Thoracic aorta (tissue), 2 donors: ENCODE results near the gene XPR1. TPM values are rescaled to one million over a fixed set of nuclear protein-coding genes. Genes with fewer than 3 reads are reported as not detected.
"Not testable (repeated sequence)": the region's sequence is repeated elsewhere in the genome, so short reads cannot be mapped to it uniquely, and the experiment has no call there.

Source experiments
- ATAC-seq: fragments of 150-250 bp; one replicate; pipeline ENCODE4 v1.8.0; 2017; ENCODE audit warnings: low read depth; ENCODE audit not compliant: insufficient number of reproducible peaks, low FRiP score
- DNase-seq: peaks from one replicate; pipeline ENCODE4 v3.0.0-alpha.2; 2020; ENCODE audit warnings: low spot score
- H3K27ac ChIP-seq, 2 donors: fragments of 200-600 bp; sonication (generic); 1 replicate in 1 of 2; 2 replicates in 1 of 2; pipeline ENCODE4 v1.5.1; 2016; ENCODE audit warnings: mild to moderate bottlenecking in 2 of 2, moderate library complexity in 2 of 2
- H3K27me3 ChIP-seq: fragments of 200-600 bp; sonication (generic); replicated peaks from 2 replicates; pipeline ENCODE4 v1.6.0; 2016; ENCODE audit warnings: mild to moderate bottlenecking; ENCODE audit not compliant: insufficient read depth
- H3K36me3 ChIP-seq: fragments of 200-600 bp; sonication (generic); one replicate; pipeline ENCODE4 v1.5.1; 2016
- H3K4me1 ChIP-seq, 2 donors: fragments of 200-600 bp; sonication (generic); 1 replicate in 1 of 2; 2 replicates in 1 of 2; pipeline versions ENCODE4 v1.5.1 to v1.6.0; 2016; ENCODE audit warnings: low read depth in 2 of 2, mild to moderate bottlenecking in 1 of 2; ENCODE audit not compliant: control insufficient read depth in 1 of 2
- H3K4me3 ChIP-seq: fragments of 200-600 bp; sonication (generic); 2 replicates; pipeline ENCODE4 v1.5.1; 2016; ENCODE audit warnings: mild to moderate bottlenecking
- H3K9me3 ChIP-seq: fragments of 200-600 bp; sonication (generic); 2 replicates; pipeline ENCODE4 v1.5.1; 2016
- total RNA-seq, 2 donors: library from RNA; depleted of rRNA; stranded (reverse); fragments of >200 nt; gene quantifications; one replicate each; pipeline versions ENCODE4 v1.1.0 to v1.2.3, GENCODE V29; 2016
- TF ChIP-seq, protein P1 (sequence below): fragments of 200-600 bp; sonication (generic); IDR thresholded peaks from one replicate; pipeline ENCODE4 v1.5.1; 2019; ENCODE audit warnings: antibody characterized with exemption

XPR1 gene
- total RNA-seq, 2 donors from 2014 or later: 29.1 to 42.8 TPM

DNA sequence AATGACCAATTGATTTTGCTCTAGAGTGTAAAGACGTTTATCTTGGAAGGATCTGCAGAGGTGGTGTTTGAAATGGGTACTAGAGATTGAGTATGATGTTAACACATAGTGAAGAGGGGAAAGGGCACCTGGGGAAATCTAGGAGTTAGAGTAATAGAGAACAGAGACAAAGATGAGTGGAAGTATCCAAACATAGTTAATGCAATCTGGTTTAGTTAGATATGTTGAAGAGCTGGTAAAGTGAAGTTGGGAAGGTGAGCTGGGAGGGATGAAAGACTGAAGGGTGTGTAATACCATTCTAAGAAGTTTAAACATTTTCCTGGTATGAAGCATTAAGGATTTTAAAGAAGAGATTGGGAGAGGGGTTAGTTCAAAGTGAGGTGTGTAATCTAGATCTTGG, 11.0 kb downstream of the XPR1 start:
- no peak overlapping the region for H3K27ac ChIP-seq
- TF ChIP-seq, protein P1, sequence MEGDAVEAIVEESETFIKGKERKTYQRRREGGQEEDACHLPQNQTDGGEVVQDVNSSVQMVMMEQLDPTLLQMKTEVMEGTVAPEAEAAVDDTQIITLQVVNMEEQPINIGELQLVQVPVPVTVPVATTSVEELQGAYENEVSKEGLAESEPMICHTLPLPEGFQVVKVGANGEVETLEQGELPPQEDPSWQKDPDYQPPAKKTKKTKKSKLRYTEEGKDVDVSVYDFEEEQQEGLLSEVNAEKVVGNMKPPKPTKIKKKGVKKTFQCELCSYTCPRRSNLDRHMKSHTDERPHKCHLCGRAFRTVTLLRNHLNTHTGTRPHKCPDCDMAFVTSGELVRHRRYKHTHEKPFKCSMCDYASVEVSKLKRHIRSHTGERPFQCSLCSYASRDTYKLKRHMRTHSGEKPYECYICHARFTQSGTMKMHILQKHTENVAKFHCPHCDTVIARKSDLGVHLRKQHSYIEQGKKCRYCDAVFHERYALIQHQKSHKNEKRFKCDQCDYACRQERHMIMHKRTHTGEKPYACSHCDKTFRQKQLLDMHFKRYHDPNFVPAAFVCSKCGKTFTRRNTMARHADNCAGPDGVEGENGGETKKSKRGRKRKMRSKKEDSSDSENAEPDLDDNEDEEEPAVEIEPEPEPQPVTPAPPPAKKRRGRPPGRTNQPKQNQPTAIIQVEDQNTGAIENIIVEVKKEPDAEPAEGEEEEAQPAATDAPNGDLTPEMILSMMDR: no peak
- H3K27me3 ChIP-seq: no peaks in the 10 kb centered on the region
- ATAC-seq: no peak
- H3K4me1 ChIP-seq: peaks cover 3 to 9% of the 10 kb centered on the region in 2 donors
- no peak overlapping the region for H3K4me3 ChIP-seq
- DNase-seq: no peak
- no peaks in the 10 kb centered on the region for H3K36me3 ChIP-seq
- no peaks in the 10 kb centered on the region for H3K9me3 ChIP-seq

DNA sequence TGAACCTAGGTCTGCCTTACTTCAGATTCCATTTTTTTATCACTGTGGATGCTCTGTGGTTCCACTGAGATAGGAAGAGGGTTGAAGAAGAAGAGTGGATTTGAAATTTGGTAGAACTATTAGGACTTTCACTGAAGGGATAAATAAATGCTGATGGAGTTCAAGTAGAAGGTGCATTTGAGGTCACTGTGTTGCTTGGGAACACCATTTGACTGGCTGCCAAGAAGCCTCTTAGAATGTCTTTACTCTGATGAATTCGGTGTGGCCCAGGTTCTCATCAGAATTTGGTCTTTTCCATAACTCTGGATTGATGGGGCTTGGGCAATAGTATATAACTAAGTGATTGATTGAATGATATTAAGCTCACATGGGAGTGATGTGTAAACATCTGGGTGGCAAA, 11.9 kb downstream of the XPR1 start:
- DNase-seq: no peak
- no peak for ATAC-seq
- no peak overlapping the region for H3K4me3 ChIP-seq
- TF ChIP-seq, protein P1: no peak
- peaks cover 3 to 9% of the 10 kb centered on the region in 2 donors for H3K4me1 ChIP-seq
- no peaks in the 10 kb centered on the region for H3K36me3 ChIP-seq
- H3K9me3 ChIP-seq: no peaks in the 10 kb centered on the region
- no peak overlapping the region for H3K27ac ChIP-seq
- no peaks in the 10 kb centered on the region for H3K27me3 ChIP-seq

DNA sequence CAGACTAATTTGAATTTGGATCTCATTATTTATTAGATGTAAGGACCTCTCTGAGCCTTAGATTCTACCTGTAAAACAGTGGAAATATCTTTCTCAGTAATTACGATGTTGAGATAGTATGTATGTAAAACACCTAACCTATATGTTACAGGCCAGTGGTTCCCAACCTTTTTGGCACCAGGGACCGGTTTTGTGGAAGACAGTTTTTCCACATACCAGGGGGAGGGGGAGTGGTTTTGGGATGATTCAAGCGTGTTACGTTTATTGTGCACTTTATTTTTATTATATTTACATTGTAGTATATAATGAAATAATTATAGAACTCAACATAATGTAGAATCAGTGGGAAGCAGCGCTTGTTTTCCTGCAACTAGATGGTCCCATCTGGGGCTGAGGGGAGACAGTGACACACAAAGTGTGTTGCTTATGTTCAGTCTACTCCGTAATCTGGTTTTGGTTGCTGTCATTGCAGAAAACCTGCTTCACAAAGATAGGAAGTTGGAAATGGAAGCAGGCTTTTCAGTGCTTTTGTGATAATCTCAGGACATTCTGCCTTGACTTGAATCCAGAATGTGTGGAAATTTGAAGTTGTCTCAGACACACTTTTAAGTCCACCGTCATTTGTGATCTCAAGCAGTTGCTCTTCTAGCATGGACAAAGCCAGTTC, 12.8 kb downstream of the XPR1 start:
- Histone ChIP-seq H3K4me1 (peaks cover 3 to 9% of the 10 kb centered on the region in 2 donors), H3K36me3 (no peaks in the 10 kb centered on the region), H3K4me3 (no peak overlapping the region), H3K27ac (no peak overlapping the region), H3K9me3 (no peaks in the 10 kb centered on the region), H3K27me3 (no peaks in the 10 kb centered on the region)
- ATAC-seq (no peak), DNase-seq (no peak)
- TF ChIP-seq, protein P1: no peak

DNA sequence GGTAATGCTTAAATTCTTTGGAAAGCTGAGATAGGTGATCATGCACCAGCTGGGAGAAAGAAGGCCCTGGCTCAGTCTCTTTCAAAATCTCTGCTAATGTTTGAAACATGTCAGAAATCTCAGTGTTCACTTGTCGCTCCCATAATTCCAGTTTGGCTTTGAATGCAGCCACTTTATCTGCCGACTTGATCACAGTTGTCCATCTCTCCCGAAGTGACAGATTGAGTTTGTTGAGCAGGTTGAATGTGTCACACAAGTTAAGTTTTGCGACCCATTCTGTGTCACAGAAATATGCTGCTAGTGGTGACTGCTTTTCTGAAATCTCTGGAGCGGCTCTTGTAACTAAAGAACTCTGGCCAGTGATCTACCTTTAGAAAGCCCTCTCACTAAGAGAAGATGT, 13.4 kb downstream of the XPR1 start:
- not testable (repeated sequence) for H3K4me1 ChIP-seq, DNase-seq, H3K4me3 ChIP-seq, H3K27ac ChIP-seq, H3K27me3 ChIP-seq, H3K36me3 ChIP-seq, ATAC-seq, H3K9me3 ChIP-seq

DNA sequence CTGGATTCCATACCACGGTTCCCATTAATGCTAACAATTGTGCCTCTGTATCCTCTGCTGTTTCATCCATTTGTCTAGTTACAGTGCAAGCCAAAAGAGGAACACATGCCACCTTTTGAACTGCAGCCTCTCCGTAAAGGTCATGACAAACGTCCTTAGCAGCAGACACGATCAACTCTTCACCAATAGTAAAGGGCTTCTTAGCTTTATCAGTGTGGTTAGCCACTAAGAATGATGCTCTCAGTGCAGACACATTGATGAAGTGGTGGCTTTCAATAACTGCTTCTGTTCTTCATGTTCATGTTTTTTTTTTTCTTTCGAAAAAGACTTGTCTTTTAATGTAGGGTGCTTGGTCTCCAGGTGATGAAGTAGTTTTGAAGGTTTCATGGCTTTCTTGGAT, 14.3 kb downstream of the XPR1 start:
- peaks cover 3 to 9% of the 10 kb centered on the region in 2 donors for H3K4me1 ChIP-seq
- no peak for ATAC-seq
- no peaks in the 10 kb centered on the region for H3K27me3 ChIP-seq
- TF ChIP-seq, protein P1: no peak
- no peak for DNase-seq
- H3K36me3 ChIP-seq: no peaks in the 10 kb centered on the region
- no peak overlapping the region for H3K4me3 ChIP-seq
- H3K27ac ChIP-seq: no peak overlapping the region
- H3K9me3 ChIP-seq: no peaks in the 10 kb centered on the region

DNA sequence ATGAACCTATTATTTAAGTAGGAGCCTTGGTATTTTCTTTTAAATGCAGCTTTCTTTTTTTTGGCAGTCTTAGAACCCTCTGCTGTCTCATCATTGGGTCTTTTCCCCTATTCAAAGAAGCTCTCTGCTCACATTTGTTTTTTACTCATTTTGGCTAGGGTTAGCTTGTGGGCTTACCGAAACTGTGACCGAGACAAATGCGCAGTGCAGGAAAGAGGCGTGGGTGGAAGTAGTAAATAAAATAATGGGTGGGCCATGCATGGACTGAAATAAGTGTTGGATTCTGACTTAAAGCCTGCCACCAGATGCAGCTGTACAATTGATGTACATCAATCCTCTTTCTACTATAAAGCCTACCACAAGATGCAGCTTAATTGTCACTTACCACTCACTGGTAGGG, 14.7 kb downstream of the XPR1 start:
- Histone ChIP-seq H3K27me3 (no peaks in the 10 kb centered on the region), H3K9me3 (no peaks in the 10 kb centered on the region), H3K36me3 (no peaks in the 10 kb centered on the region), H3K27ac (no peak overlapping the region), H3K4me3 (no peak overlapping the region), H3K4me1 (peaks cover 3 to 9% of the 10 kb centered on the region in 2 donors)
- DNase-seq (no peak), ATAC-seq (no peak)
- TF ChIP-seq, protein P1: no peak
